Amniotic epithelial cell (primary cell): ENCODE data around the gene DNAJC2.

Source experiments
- DNase-seq: peaks from one replicate; pipeline ENCODE4 v3.0.0-alpha.2; 2010; ENCODE audit warnings: low read depth

DNAJC2 gene

DNA sequence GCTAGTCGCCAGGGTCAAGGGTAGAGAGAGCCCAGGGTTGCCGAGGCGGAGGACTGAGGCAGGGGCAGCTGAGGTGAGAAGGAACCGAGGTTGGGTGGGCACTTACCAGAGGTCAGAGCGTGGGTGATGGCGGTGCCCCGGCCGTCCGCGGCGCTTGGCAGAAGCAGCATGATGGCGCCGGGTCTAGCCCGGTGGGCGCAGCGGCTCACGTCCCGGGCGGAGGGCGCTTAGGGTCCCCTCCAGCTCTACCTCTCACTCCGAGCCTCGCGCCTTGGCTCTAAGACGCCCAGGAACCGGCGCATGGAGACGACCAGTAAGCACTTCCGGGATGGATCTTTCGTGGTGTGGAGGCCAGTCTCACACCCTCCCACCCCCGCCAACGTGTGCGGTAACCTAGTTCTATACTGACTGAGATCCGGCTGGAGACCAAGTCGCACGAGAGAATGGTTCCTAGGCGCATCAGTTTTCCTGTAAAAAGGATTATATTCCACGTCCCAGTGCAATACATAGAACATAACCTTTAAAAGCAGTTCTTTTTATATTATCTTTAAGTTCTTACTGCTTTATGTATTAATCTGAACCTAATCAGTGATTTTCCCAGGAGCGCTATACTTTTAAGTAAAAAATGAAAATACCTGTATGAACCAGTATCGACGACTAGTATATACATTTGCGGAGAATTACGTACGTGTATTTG lies at the start of gene DNAJC2:
TSS of gene DNAJC2 (minus strand) at position 315 of the 697 bp plus-strand sequence. CDS start at position 170, 145 bp downstream.
- DNase-seq, result peak; percentile 93

- no peak for DNase-seq
Observed at GRCh38 chr7:103391976-103392375, 47.4 kb upstream of the DNAJC2 start.

- DNase-seq, result no peak
Observed at GRCh38 chr7:103391150-103391549, 46.6 kb upstream of the DNAJC2 start.

- no peak for DNase-seq
Observed at GRCh38 chr7:103389263-103389662, 44.7 kb upstream of the DNAJC2 start.

DNA sequence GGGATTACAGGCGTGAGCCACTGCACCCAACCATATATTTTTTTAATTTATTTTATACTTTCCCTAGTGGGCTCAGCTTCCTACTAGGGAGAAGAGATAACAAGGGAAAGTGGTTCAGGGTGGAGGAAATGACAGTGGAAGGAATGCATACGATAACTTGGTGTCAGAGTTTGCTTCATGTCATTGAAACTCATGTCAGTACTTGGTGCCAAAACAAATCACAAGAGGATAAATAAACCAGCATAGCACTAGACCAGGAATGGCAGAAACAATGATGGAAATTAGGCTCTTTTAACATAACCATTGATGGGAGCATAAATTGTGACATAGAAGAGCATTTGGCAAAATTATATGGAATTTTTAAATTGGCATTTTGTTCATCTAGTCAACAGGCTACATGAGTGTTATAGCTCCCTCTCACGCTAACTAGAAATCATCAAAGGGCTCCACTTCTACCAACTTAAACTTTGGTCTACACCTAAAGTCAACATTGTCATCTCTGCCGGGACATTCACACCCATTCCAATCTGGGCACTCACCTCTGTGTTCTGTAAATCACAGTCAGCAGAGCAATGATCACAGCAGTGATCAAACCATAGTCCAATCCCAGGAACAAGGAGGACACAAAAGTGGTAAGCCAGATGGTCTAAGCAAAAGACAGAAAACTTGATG lies 44.0 kb upstream of the DNAJC2 start:
- no peak for DNase-seq

DNA sequence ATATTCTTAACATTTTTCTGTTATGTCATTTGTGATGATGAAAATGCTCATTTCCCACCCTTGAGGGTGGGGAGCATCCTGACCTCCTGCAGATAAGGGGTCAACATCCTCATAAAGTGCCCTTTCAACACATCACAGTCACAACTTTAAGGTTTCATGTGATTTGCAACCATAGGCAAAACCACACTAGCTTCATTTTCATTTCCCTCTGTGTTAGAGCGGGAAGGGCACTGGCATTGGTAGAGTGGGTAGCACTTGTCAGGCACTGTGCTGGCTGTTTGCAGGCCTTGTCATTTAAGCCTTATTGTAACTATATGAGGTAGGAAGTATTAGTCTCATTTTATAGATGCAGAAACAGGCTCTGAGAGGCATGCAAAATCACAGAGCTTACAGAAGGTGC lies 42.7 kb upstream of the DNAJC2 start:
- DNase-seq, result no peak

GRCh38 chr7:103382032-103382402 lies 37.5 kb upstream of the DNAJC2 start:
- DNase-seq, result no peak

DNA sequence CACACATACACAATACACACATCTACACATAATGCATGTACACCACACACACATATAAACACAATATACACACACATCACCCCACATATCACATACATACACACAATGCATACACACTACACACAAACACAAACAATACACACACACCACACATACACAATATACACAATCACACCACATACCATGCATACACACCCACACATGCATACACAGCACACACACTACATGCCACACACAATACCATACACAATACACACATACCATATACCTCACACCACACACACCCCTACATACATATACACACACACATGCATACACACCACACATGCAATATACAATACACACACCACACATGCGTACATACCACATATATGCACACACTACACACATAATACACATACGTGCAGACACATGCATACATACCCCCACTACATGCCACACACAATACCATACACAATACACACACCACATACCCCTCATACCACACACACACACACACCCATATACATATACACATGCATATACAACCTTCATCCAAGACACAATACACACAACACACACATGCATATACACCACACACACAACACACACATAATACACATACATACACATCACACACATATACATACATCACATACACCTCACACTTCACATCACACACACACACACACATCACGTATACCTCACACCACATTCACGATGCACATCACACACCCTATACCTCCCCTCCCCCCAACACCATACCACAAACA lies 36.9 kb upstream of the DNAJC2 start:
- no peak for DNase-seq

DNA sequence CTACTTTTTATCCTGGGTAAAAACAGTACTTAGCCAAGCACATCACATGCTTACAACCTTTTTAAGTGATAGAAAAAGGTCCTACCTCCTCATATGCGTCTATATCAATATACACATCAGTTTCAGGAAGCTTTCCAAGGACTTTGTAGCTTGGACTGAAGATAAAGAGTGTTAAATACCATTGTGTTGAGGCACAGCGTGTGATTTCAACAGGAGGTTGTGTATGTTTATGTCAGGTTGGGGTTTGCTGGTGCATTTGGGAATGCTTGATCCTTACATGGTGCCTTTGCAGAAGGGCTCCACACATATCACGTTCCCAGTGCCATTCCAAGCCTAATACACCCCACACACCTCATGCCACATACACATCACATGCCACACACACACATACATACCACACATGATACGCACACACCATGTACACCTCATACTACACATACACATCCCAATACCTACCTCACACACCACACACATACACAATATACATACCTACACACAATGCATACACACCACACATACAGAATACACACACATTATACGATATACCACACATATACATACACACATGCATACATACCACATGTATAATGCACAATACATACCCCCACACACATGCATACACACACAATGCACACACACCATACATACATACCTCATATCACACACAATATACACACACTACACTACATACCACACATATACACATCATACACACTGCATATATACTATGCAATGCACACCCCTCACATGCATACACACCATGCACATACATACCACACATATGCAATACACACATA lies 36.0 kb upstream of the DNAJC2 start:
- peak; percentile 54 for DNase-seq

- no peak for DNase-seq
Observed at GRCh38 chr7:103379270-103379975, 34.9 kb upstream of the DNAJC2 start.

- DNase-seq, result no peak
Observed at GRCh38 chr7:103373866-103374643, 29.5 kb upstream of the DNAJC2 start.

DNA sequence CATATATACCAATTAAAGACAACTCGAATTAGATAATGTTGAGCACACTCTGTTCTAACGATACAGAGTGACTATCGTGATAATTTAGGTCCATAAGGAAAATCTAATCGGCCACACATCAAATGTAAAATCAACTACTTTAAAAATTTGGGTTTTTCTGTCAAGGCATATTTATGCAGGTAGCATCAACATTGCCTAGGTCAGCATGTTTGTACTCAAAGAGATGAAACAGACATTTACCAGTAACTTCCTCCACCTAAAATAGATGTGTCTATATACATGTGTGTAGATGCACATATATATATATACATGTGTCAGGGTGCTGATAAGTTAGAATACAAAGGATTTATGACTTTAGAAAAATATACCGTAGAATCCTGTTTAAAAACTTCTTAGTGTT lies 24.9 kb upstream of the DNAJC2 start:
- DNase-seq, result no peak

DNA sequence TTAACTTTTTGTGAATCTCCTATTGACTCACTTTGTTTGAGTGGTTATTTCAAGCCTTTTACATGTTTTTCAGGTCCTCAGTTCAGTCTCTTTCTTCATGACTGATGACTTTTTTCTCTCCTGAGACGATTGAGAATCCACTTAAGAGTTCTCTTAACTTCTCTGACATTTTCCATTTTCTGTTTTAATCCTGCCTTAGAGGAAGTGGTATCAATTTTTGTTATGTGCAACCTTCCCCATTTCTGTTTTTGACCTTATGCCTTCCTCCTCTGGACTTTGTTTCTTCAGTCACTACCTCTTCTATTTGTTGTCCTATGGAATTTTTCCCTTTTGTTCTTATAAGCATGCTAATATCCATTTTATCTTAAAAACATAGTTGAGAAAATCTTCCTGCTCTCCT lies 5.2 kb upstream of the DNAJC2 start:
- no peak for DNase-seq

- DNase-seq, result no peak
Observed at GRCh38 chr7:103348959-103349358, 4.4 kb upstream of the DNAJC2 start.

DNA sequence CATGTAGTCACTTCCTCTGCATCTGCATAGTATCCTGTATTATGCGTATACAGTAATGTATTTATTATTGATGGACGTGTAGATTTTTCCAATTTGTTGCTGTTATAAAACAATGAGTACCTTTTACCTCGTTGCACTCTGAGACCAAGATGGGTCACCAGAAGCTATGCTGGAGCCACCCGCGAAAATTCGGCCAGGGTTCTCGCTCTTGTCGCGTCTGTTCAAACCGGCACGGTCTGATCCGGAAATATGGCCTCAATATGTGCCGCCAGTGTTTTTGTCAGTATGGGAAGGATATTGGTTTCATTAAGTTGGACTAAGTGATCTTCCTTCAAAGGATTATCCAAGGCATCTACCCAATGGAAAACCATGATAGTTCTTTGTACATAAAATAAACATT lies 3.9 kb upstream of the DNAJC2 start:
- no peak for DNase-seq

DNA sequence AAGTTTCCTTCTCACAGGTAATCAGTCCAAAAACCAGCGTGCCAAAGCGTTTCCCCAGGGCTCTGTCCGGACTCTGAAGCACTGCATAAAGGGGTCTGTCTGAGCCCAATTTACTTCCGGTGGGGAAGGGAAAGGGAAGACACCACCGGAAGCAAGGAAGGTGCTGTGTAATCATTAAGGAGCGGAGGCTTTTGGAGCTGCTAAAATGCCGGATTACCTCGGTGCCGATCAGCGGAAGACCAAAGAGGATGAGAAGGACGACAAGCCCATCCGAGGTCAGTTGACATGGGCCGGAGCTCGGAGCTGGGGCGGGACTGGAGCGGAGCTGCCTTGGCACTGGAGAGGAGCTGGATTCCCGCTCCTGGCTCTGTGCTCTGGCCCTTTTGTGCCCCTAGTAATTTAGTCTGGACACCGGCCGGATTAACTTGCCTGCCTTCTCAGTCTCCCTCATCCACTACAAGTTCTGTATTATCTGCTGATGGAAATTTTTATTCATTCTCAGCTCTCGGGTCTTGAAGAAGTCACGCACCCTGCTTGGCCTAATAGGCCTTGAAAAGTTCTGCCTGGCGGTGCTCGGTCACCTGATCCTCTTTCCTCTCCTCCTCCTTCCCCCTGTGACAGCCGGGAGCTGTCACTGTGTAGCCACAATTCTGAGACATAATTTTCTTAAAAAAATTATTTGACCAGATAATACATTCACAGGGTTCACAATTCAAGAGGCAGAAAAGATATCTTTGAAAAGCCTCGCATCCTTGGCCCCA lies 3.1 kb upstream of the DNAJC2 start, which contains the start of gene PSMC2:
TSS of gene PSMC2 (plus strand) at position 137 of the 761 bp plus-strand sequence. CDS start at position 206, 69 bp downstream.
- peak; percentile 91 for DNase-seq

DNA sequence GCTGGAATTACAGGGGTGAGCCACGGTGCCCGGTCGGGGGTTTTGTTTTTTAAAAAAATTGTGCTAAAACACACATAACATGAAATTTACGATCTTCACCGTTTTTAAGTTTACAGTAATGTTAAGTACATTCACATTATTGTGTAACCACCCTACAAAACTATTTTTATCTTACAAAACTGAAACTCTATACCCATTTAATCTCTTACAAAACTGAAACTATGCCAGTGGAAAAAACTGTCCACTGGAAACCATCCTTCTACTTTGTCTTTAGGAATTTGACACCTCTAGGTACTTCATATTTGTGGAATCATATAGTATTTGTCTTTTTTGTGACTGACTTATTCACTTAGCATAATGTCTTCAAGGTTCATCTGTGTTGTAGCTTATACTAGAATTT lies 1.8 kb upstream of the DNAJC2 start:
- DNase-seq, result no peak

- peak; percentile 34 for DNase-seq
Observed at GRCh38 chr7:103343758-103344452, 662 bp downstream of the DNAJC2 start.

DNA sequence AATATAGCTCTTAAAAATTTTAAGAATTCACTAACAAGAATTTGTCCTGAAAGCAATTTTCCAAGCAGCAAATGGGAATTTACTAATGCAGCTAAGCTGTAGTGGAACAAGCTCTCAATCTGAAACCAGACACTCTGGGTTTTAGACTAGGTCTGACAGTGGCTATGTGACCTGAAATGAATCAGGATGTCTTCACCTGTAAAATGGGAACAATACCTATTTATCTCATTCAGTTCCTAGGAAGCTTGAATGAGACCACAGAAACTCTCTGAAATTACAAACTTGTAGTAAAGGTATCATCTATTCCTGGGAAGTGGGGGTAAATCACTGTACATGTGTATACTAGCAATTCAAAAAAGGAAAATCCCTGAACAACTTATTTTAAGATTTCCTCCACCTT lies 1.2 kb downstream of the DNAJC2 start:
- no peak for DNase-seq
